Breast epithelium (tissue), 3 donors: Measurements from ENCODE around the gene MS4A1.

Experiments used
- POLR2A ChIP-seq: fragments of 450-650 bp; IDR thresholded peaks from one replicate; pipeline ENCODE4 v1.6.1; 2016; ENCODE audit warnings: antibody characterized with exemption, mild to moderate bottlenecking, moderate library complexity
- TF ChIP-seq, protein P1 (sequence below), 3 donors: fragments of 450-650 bp; IDR thresholded peaks; one replicate each; pipeline ENCODE4 v1.5.1; 2016 to 2017; ENCODE audit warnings: antibody characterized with exemption in 3 of 3, mild to moderate bottlenecking in 3 of 3, moderate library complexity in 3 of 3

GRCh38 chr11:60457576-60457975 lies 1.9 kb downstream of the MS4A1 start:
- TF ChIP-seq POLR2A: no peak
- TF ChIP-seq, protein P1, sequence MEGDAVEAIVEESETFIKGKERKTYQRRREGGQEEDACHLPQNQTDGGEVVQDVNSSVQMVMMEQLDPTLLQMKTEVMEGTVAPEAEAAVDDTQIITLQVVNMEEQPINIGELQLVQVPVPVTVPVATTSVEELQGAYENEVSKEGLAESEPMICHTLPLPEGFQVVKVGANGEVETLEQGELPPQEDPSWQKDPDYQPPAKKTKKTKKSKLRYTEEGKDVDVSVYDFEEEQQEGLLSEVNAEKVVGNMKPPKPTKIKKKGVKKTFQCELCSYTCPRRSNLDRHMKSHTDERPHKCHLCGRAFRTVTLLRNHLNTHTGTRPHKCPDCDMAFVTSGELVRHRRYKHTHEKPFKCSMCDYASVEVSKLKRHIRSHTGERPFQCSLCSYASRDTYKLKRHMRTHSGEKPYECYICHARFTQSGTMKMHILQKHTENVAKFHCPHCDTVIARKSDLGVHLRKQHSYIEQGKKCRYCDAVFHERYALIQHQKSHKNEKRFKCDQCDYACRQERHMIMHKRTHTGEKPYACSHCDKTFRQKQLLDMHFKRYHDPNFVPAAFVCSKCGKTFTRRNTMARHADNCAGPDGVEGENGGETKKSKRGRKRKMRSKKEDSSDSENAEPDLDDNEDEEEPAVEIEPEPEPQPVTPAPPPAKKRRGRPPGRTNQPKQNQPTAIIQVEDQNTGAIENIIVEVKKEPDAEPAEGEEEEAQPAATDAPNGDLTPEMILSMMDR (IDR thresholded peaks at IDR 0.05): no peak
